Superior temporal gyrus (tissue), 1 donor: ENCODE results near the gene VPS45.
"Not testable (repeated sequence)": the region's sequence is repeated elsewhere in the genome, so short reads cannot be mapped to it uniquely, and the experiment has no call there.

Source experiments
- DNase-seq: peaks from one replicate; pipeline ENCODE4 v3.0.0-alpha.2; 2016; ENCODE audit errors: extremely low spot score

The VPS45 gene

GRCh38 chr1:150132372-150132771, 64.8 kb downstream of the VPS45 start:
- DNase-seq, result no peak

DNA sequence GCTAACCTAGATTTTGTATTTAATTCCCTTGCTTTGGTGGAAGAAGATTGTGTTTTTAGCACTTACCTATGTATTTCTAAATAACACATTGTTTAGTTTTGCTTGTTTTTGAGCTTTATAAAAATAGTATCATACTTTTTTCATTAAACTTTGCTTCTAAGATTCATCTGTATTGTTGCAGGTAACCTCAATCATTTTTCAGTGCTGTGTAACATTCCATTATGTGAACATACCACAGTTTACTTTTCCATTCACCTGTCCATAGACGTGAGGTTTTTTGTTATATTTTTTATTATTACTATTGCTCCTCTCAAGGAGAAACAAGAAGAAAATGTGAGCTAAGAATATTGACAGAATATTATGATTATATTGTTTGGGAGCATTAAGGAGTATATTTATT, 67.0 kb downstream of the VPS45 start:
- DNase-seq, result no peak

DNA sequence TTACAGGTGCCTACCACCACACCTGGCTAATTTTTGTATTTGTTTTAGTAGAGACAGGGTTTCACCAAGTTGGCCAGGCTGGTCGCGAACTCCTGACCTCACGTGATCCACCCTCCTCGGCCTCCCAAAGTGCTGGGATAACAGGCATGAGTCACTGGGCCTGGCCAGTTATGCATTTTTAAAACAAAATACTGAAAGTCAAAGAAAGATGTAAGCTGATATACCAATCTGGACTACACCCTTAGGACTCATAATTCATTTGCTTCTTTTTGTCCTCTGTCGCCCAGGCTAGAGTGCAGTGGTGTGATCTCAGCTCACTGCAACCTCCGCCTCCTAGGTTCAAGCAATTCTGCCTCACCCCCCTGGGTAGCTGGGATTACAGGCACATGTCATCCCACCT, 67.8 kb downstream of the VPS45 start:
- not testable (repeated sequence) for DNase-seq

DNA sequence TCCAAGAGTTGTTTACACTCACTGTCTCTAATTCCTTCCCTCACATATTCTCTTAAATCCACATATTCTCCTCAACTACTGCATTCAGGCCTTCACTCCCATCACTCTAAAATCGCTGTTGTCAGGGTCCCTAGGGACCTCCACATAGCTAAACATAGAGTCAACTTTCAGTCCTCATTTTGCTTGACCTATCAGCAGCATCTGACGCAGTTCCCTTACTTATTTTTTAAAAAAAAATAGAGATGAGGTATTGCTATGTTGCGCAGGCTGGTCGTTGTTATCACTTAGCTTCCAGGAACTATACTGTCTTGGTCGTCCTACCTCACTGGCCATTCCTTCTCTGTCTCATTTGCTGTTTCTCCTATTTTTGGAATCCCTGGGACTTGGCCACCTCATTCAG, 70.5 kb downstream of the VPS45 start:
- no peak for DNase-seq

DNA sequence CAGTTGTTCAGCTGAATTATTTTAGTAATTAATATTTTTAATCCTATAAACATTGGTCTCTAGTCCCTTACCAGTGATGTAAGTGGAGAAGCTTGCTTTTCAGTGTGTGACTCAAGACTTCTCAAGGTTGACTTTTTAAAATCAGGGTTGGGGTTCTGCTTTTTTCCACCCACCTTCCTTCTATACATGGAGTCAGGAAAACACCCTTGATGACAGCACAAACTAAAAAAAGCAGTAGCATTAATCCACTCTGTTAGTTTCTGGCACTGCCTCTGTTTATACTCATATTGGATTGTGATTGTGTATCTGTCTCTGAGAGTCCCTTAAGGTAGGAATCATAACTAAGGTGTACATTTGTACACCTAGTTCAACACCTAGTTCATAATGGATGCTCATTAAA, 73.9 kb downstream of the VPS45 start:
- DNase-seq, result no peak

DNA sequence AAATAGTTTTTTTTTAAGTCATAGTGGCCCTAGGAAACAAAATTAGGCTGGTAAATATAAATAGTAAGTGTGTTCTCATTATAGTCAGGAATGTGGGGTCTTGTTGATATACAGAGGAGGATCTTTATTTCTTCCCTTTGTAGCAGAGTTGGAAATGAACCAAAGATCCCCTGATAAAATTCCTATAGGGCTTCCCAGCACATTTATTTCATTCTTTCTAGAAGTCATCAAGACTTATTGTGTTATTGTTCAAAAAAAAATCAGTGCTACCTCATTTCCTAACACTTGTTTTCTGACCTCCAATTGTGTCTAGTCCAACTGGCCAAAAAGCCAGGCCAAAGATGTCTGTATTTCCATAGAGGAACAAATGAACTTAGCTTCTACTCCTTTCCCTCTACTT, 74.5 kb downstream of the VPS45 start:
- no peak for DNase-seq

DNA sequence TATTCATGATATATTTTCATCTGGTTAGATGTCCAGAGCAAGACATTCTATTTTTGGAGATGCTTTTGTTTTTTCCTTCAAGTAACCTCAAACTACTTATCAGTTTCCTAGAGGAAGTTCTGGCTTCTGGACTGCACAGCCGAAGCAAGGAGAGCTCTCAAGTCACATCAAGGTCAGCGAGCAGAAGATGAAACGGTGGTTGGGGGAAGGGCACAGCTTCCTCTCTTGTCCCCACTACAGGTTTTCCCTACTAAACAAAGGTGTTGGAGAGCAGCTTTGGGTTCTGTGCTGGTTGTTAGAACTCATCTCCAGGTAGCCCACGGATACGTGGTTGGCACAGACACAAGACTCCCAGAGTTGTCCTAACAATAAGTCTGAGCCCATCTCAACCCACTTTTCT, 77.0 kb downstream of the VPS45 start:
- no peak for DNase-seq

- DNase-seq, result not testable (repeated sequence)
These were observed 78.4 kb downstream of the VPS45 start for GRCh38 chr1:150146016-150146415.

- peak; percentile 53 for DNase-seq
These were observed 79.4 kb downstream of the VPS45 start for GRCh38 chr1:150146849-150147542.

DNA sequence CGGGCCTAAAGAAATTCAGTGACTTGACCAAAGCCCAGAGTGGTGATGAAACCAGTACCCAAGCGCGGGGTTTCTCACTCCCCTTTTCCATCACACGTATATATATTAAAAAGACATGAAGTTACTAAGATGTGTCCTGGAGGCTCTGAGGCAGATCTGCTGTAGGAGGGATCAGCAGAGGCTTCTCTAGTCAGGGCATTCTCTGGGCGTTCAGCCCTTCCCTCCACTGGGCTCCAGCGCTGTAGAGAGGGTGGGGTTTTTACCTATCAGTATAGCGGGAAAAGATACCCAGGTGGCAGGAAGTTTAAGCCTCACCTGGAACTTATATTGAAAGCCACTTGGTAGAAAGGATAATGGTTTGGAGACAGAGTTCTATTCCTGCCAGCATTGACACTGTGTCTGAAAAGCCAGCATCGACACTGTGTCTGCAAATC, 81.3 kb downstream of the VPS45 start:
- DNase-seq, result peak; percentile 51

DNA sequence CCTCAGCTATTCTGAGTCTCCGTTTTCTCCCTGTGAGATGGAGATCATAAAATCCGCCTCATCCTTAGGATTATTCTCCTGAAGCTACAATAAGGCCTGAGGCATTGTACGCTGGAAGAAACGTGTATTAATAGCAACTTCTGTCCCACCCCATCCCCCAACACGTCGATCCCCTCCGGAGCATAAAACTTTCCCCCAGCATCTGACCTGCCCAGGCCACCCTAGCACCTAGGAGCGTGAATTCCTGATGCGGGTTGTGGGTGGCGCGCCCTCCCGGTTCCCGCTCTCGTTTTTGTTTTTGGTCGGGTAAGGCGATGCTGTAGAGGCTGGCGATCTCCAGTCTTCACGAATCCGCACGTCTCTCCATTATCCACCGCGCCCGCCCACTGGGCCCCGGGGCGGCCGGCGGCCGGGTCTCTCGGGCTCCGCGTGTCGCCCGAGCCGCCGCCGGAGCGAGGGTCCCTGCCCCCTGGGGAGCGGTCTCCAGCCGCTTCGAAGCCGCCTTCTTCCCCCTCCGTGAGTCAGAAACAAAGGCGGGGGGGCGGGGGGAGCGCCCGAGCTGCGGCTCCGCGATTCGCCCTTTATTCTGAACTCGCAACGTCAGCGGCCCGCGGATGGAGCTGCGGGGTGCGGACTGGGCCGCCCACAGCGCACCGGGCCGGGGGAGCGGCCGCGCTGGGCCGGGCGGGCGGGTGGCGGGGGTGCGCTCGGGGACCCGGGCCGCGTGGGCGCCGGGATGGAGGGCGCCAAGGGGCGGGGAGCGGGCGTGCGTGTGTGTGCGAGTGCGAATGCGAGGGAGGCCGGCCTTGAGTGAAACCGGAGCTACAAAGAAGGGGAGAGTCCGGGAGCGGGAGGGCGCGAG, 81.9 kb downstream of the VPS45 start, which contains the start of gene PLEKHO1:
Gene PLEKHO1 (plus strand): TSS at position 646 of the 862 bp plus-strand sequence. CDS start 342 bp downstream, outside the sequence.
- no peak for DNase-seq

GRCh38 chr1:150150133-150151021, 82.8 kb downstream of the VPS45 start:
- no peak for DNase-seq

GRCh38 chr1:150151291-150152181, 84.0 kb downstream of the VPS45 start:
- no peak for DNase-seq

DNA sequence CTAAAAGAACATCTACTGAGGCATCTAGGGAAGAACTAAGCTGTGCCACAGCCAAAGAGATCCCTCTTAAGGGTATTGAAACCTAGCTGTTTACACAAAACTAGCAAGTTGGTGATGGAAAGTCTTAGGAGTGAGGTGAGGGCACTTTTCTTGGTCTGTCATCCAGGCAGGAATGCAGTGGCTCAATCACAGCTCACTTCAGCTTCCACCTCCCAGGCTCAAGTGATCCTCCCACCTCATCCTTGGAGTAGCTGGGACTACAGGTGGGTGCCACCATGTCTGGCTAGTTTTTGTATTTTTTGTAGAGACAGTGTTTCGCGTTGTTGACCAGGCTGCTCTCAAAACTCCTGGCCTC, 84.6 kb downstream of the VPS45 start:
- no peak for DNase-seq

- no peak for DNase-seq
These were observed 85.3 kb downstream of the VPS45 start for GRCh38 chr1:150152772-150153456.

GRCh38 chr1:150154143-150154542, 86.6 kb downstream of the VPS45 start:
- DNase-seq, result no peak

- no peak for DNase-seq
These were observed 88.0 kb downstream of the VPS45 start for GRCh38 chr1:150155413-150156071.

DNA sequence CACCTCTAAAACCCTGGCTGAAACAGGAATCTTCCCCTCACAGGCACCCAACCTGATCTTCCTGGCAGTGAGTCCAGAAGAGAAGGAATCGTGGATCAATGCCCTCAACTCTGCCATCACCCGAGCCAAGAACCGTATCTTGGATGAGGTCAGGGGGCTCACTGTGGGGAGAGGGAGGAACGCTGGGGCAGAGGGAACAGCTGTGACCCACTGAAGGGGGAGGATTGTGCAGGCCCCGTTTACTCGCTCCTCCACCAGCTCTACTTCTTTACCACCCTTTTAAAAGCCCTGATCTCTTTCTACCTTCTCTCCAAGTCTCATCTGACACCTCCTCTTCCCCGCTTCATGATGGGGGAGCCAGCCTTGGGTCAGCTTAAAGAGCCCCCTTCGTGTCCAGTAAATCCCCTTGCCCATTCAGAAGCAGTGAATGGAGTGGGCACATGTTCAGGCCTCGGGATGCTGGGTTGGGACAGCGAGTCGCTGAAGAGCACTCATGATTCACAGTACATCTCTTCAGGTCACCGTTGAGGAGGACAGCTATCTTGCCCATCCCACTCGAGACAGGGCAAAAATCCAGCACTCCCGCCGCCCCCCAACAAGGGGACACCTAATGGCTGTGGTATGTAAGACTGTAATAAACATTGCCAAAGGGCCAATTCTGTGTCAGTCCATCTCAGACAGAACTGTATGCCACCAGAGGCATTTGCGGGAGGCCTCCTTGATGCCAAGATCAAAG, 89.5 kb downstream of the VPS45 start:
- DNase-seq, result no peak

- no peak for DNase-seq
These were observed 92.0 kb downstream of the VPS45 start for GRCh38 chr1:150159550-150159949.
